Measurements from ENCODE around the gene HOXD11. TPM values are rescaled to one million over a fixed set of nuclear protein-coding genes. Genes with fewer than 3 reads are reported as not detected.

HOXD11 gene
- total RNA-seq, 2 experiments from 2014 or later: not detected

DNA sequence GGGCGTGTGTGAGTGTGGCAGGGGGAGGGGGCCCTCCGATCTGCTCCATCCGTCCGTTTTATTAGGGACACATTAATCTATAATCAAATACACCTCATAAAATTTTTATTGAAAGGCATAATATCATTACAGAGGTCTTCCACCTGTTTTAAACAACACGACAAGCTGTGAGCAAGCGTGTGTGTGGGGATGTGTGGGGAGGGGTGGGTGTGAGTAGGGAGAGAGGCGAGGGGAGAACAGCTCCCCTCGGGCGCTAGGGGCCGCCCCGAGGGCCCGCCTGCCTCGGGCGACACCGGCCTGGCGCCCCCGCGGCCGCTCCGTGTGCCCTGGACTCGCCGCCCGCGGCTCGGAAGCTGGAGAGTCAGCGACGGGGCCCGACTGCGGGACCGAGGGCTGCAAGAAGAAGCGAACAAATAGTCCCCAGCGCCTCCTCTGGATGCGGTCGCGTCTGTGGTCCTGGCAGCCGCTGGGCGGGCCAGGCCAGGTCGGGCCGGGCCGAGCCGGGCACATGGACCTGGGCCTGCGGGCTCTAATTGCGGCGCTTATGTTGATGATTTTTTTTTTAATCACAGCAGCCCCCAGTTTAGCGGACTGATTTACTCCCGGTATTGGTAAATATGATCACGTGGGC is 15.1 kb downstream of the HOXD11 start:
- Histone ChIP-seq H3K4me2 (ENCODE audit: low read length) (no peak overlapping the region), H3K9me3 (ENCODE audit: low read length) (no peaks in the 10 kb centered on the region), H3K79me2 (ENCODE audit: insufficient read depth, low read depth, low read length) (no peaks in the 10 kb centered on the region), H3K4me3 (ENCODE audit: low read depth, low read length, poor library complexity, severe bottlenecking) (no peak overlapping the region), H3K36me3 (ENCODE audit: insufficient read depth, low read length) (no peaks in the 10 kb centered on the region), H3K27ac (ENCODE audit: low read depth, low read length, poor library complexity, severe bottlenecking) (no peak overlapping the region), H4K20me1 (ENCODE audit: insufficient read depth, low read length) (no peaks in the 10 kb centered on the region), H3K4me1 (ENCODE audit: insufficient read depth, low read length, poor library complexity, severe bottlenecking) (no peaks in the 10 kb centered on the region), H2AFZ (ENCODE audit: low read length) (no peak overlapping the region), H3K9me2 (ENCODE audit: insufficient read depth, low read length) (no peaks in the 10 kb centered on the region)
- no TSS peak for BruUV-seq (replicated peaks)
- no peak for DNase-seq (ENCODE audit: low spot score)
- ChIA-PET POLR2A (no interaction called here), CTCF (ENCODE audit: unreplicated experiment) (no interaction called here)
- intact Hi-C loops (cut with micrococcal nuclease; ENCODE audit: unreplicated experiment): no loop called here
- TF ChIP-seq EZH2phosphoT487 (IDR thresholded peaks at IDR 0.05; ENCODE audit: borderline replicate concordance, low read depth, low read length) (no peak), CTCF (conservative IDR thresholded peaks at IDR 0.05; ENCODE audit: low read length) (no peak)

DNA sequence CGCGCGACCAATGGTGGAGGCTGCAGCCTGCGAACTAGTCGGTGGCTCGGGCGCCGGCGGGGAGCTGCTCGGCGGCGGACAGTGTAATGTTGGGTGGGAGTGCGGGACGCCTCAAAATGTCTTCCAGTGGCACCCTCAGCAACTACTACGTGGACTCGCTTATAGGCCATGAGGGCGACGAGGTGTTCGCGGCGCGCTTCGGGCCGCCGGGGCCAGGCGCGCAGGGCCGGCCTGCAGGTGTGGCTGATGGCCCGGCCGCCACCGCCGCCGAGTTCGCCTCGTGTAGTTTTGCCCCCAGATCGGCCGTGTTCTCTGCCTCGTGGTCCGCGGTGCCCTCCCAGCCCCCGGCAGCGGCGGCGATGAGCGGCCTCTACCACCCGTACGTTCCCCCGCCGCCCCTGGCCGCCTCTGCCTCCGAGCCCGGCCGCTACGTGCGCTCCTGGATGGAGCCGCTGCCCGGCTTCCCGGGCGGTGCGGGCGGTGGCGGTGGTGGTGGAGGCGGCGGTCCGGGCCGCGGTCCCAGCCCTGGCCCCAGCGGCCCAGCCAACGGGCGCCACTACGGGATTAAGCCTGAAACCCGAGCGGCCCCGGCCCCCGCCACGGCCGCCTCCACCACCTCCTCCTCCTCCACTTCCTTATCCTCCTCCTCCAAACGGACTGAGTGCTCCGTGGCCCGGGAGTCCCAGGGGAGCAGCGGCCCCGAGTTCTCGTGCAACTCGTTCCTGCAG is 15.8 kb downstream of the HOXD11 start, which contains the start of gene HOXD9:
HOXD9 (plus strand) TSS at position 37 of the 728 bp plus-strand sequence; CDS start at position 87, 50 bp downstream.
- ChIA-PET CTCF (ENCODE audit: unreplicated experiment) (no interaction called here), POLR2A (no interaction called here)
- TF ChIP-seq CTCF (conservative IDR thresholded peaks at IDR 0.05; ENCODE audit: low read length): no peak
- no peak for TF ChIP-seq EZH2phosphoT487 (IDR thresholded peaks at IDR 0.05; ENCODE audit: borderline replicate concordance, low read depth, low read length)
- BruUV-seq (replicated peaks): no TSS peak
- H3K9me3 ChIP-seq (ENCODE audit: low read length): no peaks in the 10 kb centered on the region
- no peaks in the 10 kb centered on the region for H3K79me2 ChIP-seq (ENCODE audit: insufficient read depth, low read depth, low read length)
- no peaks in the 10 kb centered on the region for H3K4me1 ChIP-seq (ENCODE audit: insufficient read depth, low read length, poor library complexity, severe bottlenecking)
- H3K27ac ChIP-seq (ENCODE audit: low read depth, low read length, poor library complexity, severe bottlenecking): no peak within 1 kb of the TSS
- H3K4me3 ChIP-seq (ENCODE audit: low read depth, low read length, poor library complexity, severe bottlenecking): no peak within 1 kb of the TSS
- intact Hi-C loops (cut with micrococcal nuclease; ENCODE audit: unreplicated experiment): no loop called here
- H3K9me2 ChIP-seq (ENCODE audit: insufficient read depth, low read length): no peaks in the 10 kb centered on the region
- no peak within 1 kb of the TSS for H2AFZ ChIP-seq (ENCODE audit: low read length)
- H3K36me3 ChIP-seq (ENCODE audit: insufficient read depth, low read length): no peaks in the 10 kb centered on the region
- no peak within 1 kb of the TSS for H3K4me2 ChIP-seq (ENCODE audit: low read length)
- DNase-seq (ENCODE audit: low spot score): no peak
- no peaks in the 10 kb centered on the region for H4K20me1 ChIP-seq (ENCODE audit: insufficient read depth, low read length)
